CD4-positive, alpha-beta T cell (primary cell): ENCODE measurements around the gene C16orf95. TPM values are rescaled to one million over a fixed set of nuclear protein-coding genes. Genes with fewer than 3 reads are reported as not detected.

Experiments
- ATAC-seq: fragments of 200-7000 bp; cut with Tn5 transposase; one replicate; pipeline ENCODE4 v1.10.0; 2022; ENCODE audit warnings: mild to moderate bottlenecking; ENCODE audit not compliant: poor library complexity
- CTCF ChIA-PET: fragments of 350-600 bp; sonication (Branson Sonifier 250); formaldehyde crosslinking; loops from one replicate; lab custom pipeline; 2021; ENCODE audit warnings: antibody characterized with exemption, inconsistent platforms; lab: Charles Lee
- POLR2A ChIA-PET: fragments of 350-600 bp; sonication (Branson Sonifier 250); formaldehyde crosslinking; loops from one replicate; lab custom pipeline; 2021; ENCODE audit warnings: antibody characterized with exemption, inconsistent platforms; lab: Charles Lee
- DNase-seq, 14 experiments: peaks; one replicate each; pipeline ENCODE4 v3.0.0-alpha.2; 2013 to 2020; ENCODE audit warnings: mixed read lengths in 2 of 14
- H3K27ac ChIP-seq, 2 donors: one replicate each; pipeline versions ENCODE4 v1.5.1 to v1.7.0; 2013; ENCODE audit warnings: low read length in 2 of 2, low read depth in 1 of 2, mild to moderate bottlenecking in 1 of 2
- H3K27me3 ChIP-seq, 2 experiments: 1 replicate in 1 of 2; 2 replicates in 1 of 2; pipeline versions ENCODE4 v1.6.1 to v1.7.0; 2013; ENCODE audit warnings: low read length in 2 of 2, control low read depth in 1 of 2, mild to moderate bottlenecking in 1 of 2, moderate library complexity in 1 of 2; ENCODE audit not compliant: insufficient read depth in 2 of 2, control insufficient read depth in 1 of 2
- H3K36me3 ChIP-seq: one replicate; pipeline ENCODE4 v1.6.1; 2013; ENCODE audit warnings: low read length, control low read depth; ENCODE audit not compliant: insufficient read depth
- H3K4me1 ChIP-seq: one replicate; pipeline ENCODE4 v1.6.1; 2013; ENCODE audit warnings: low read length, control low read depth; ENCODE audit not compliant: insufficient read depth
- H3K4me3 ChIP-seq: one replicate; pipeline ENCODE4 v1.5.1; 2013; ENCODE audit warnings: mild to moderate bottlenecking, low read length, moderate library complexity
- H3K9me3 ChIP-seq, 2 experiments: 1 replicate in 1 of 2; 2 replicates in 1 of 2; pipeline versions ENCODE4 v1.6.1 to v1.7.0; 2013; ENCODE audit warnings: low read length in 2 of 2, mild to moderate bottlenecking in 2 of 2, control low read depth in 1 of 2, moderate library complexity in 1 of 2; ENCODE audit not compliant: control insufficient read depth in 1 of 2, insufficient read depth in 1 of 2
- H3K27ac Mint-ChIP-seq: one replicate; pipeline ENCODE4 v1.8.0; 2020; ENCODE audit warnings: mixed read lengths
- H3K27me3 Mint-ChIP-seq: one replicate; pipeline ENCODE4 v1.8.0; 2021; ENCODE audit warnings: mixed read lengths
- H3K36me3 Mint-ChIP-seq: one replicate; pipeline ENCODE4 v1.8.0; 2021; ENCODE audit warnings: low read depth, mixed read lengths
- H3K4me1 Mint-ChIP-seq: one replicate; pipeline ENCODE4 v1.8.0; 2021; ENCODE audit warnings: low read depth, mixed read lengths
- H3K4me3 Mint-ChIP-seq: one replicate; pipeline ENCODE4 v1.8.0; 2020; ENCODE audit warnings: mild to moderate bottlenecking, mixed read lengths
- H3K9me3 Mint-ChIP-seq: one replicate; pipeline ENCODE4 v1.8.0; 2020; ENCODE audit warnings: mixed read lengths
- CTCF ChIP-seq: fragments of 200-600 bp; IDR thresholded peaks from one replicate; pipeline ENCODE4 v1.8.0; 2022; ENCODE audit warnings: antibody characterized with exemption, mild to moderate bottlenecking
- intact Hi-C, 2 experiments: fragments of 100-400 bp; cut with DNase I in 1 of 2; cut with micrococcal nuclease in 1 of 2; formaldehyde crosslinking; loops; one replicate each; pipeline versions ENCODE4 v1.15.1 to v1.9.0; 2023 to 2025; cut with DNase I, micrococcal nuclease
- total RNA-seq, 174 experiments: library from RNA in 2 of 174; stranded (reverse) in 2 of 174; gene quantifications; one replicate each; pipeline ENCODE4 v1.2.3 and lab custom pipeline; 2021 to 2026

Gene C16orf95
- total RNA-seq, 2 experiments from 2014 or later: 0.74 to 1.2 TPM

- no peak overlapping the region for H3K27ac ChIP-seq
- DNase-seq (no peak), ATAC-seq (no peak)
- Mint-ChIP-seq H3K4me1 (peaks cover 16% of the 10 kb centered on the region), H3K4me3 (no peak overlapping the region), H3K27me3 (no peaks in the 10 kb centered on the region), H3K9me3 (no peaks in the 10 kb centered on the region), H3K27ac (no peak overlapping the region), H3K36me3 (peaks cover 55% of the 10 kb centered on the region)
- H3K27me3 ChIP-seq: no peaks in the 10 kb centered on the region
- POLR2A ChIA-PET: interaction anchor here (1.8 kb wide), 1 partner anchor 35 kb away, joined by 8 read pairs; the partner anchor contains the start of gene FBXO31
- H3K36me3 ChIP-seq: peaks cover 30% of the 10 kb centered on the region
- intact Hi-C loops: no loop called here
- TF ChIP-seq CTCF: no peak
- H3K4me1 ChIP-seq: peaks cover 29% of the 10 kb centered on the region
- H3K4me3 ChIP-seq: no peak overlapping the region
- CTCF ChIA-PET: no interaction called here
- H3K9me3 ChIP-seq: peaks cover 0 to 4% of the 10 kb centered on the region in 2 experiments
These were observed 30.9 kb upstream of the C16orf95 start for GRCh38 chr16:87347932-87348615.

GRCh38 chr16:87346517-87347060 is 29.4 kb upstream of the C16orf95 start:
- no peak overlapping the region for H3K27ac ChIP-seq

GRCh38 chr16:87345726-87346424 is 28.7 kb upstream of the C16orf95 start:
- Mint-ChIP-seq H3K36me3 (peaks cover 63% of the 10 kb centered on the region), H3K9me3 (no peaks in the 10 kb centered on the region), H3K4me3 (no peak overlapping the region), H3K27me3 (no peaks in the 10 kb centered on the region), H3K27ac (peak overlapping the region; percentile 93), H3K4me1 (peaks cover 16% of the 10 kb centered on the region)
- no peak for TF ChIP-seq CTCF
- H3K4me1 ChIP-seq: peaks cover 29% of the 10 kb centered on the region
- peaks cover 0 to 4% of the 10 kb centered on the region in 2 experiments for H3K9me3 ChIP-seq
- ATAC-seq: no peak
- no peak overlapping the region for H3K4me3 ChIP-seq
- no peak for DNase-seq
- H3K36me3 ChIP-seq: peaks cover 45% of the 10 kb centered on the region
- intact Hi-C loops: no loop called here
- ChIA-PET CTCF (no interaction called here), POLR2A (interaction anchor here (1.7 kb wide), 1 partner anchor 38 kb away, joined by 6 read pairs; the partner anchor contains the start of gene FBXO31)
- no peaks in the 10 kb centered on the region for H3K27me3 ChIP-seq
- H3K27ac ChIP-seq: peak overlapping the region; percentile 29 to 43

More at GRCh38 chr16:87346517-87347060, 29.4 kb upstream of the C16orf95 start:
- Mint-ChIP-seq H3K9me3 (no peaks in the 10 kb centered on the region), H3K4me1 (peaks cover 16% of the 10 kb centered on the region), H3K36me3 (peaks cover 58% of the 10 kb centered on the region), H3K27me3 (no peaks in the 10 kb centered on the region), H3K27ac (peak overlapping the region; percentile 36), H3K4me3 (no peak overlapping the region)
- CTCF ChIA-PET: no interaction called here
- H3K27me3 ChIP-seq: no peaks in the 10 kb centered on the region
- H3K9me3 ChIP-seq: peaks cover 0 to 4% of the 10 kb centered on the region in 2 experiments
- no peak for DNase-seq
- H3K4me3 ChIP-seq: no peak overlapping the region
- H3K4me1 ChIP-seq: peaks cover 29% of the 10 kb centered on the region
- ATAC-seq: no peak
- TF ChIP-seq CTCF: no peak
- intact Hi-C loops: no loop called here
- POLR2A ChIA-PET: no interaction called here
- peaks cover 45% of the 10 kb centered on the region for H3K36me3 ChIP-seq
